ENCODE measurements around the gene PHF23.
A peak's percentile ranks its signal among the peaks of the same experiment; 100 is the strongest.

DNA sequence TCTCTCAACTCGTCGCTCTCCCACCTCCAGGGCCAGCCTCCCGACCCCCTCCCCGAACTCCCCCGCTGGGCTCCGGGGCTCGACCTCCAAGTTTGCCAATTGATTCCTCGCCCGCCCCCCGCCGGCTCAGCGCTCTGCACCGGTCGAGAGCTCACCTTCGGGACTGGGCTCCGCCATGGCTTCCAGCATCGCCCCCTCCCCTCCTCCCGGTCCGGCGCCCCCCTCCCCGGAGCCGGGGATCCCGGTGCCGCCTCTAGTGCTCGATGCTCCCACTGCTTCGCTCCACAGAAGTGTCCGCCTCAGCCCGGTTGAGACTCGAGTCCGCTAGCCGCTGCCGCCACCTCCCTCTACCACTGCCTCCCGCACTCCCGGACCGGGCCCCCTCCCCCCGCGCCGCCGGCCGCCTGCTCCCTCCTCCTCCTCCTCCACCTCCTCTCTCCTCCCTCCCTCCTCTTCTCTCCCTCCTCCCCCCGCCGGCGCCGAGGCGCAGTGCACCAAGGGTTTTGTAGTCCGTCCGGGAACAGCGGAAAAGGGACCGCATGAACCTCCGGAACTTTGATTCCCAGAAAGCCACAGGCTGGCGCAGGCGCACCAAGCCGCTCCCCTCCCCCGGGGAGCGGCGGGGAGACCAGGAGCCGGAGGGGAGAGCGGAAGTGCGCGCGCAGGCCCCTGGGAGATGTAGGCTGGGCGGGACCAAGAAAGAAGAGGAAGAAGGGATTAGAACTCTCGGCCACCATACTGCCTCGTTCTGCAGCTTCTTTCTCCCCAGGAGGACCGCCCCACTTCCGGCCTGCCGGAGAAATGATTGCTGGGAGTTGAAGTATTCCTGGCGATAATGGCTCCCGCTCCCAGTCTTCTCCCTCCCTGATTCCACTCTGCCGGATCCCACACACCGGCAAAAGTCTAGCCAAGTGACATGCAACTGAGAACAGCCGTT lies at the start of gene PHF23:
- TF ChIP-seq ZNF407 (IDR thresholded peaks at IDR 0.05; ENCODE audit: low read depth) (peak; percentile 95), POLR2A (conservative IDR thresholded peaks at IDR 0.05) (peak; percentile 73), SIN3A (IDR thresholded peaks at IDR 0.05; ENCODE audit: borderline replicate concordance in 2 of 2, control insufficient read depth in 1 of 2, low read depth in 2 of 2, low read length in 2 of 2) (no peak; a peak in 1 of 4 replicates), ARID2 (IDR thresholded peaks at IDR 0.05) (no peak), PHF21A (IDR thresholded peaks at IDR 0.05; ENCODE audit: borderline replicate concordance, low read depth) (no peak), GATA2 (CRISPR knock-in tag; IDR thresholded peaks at IDR 0.05) (no peak), CTCF (IDR thresholded peaks at IDR 0.05 in 2 of 3, conservative IDR thresholded peaks at IDR 0.05 in 1 of 3; ENCODE audit: insufficient read depth in 2 of 3, low read depth in 1 of 3, low read length in 3 of 3) (no peak), PHF20 (IDR thresholded peaks at IDR 0.05; ENCODE audit: partially characterized antibody) (no peak), FOXK2 (conservative IDR thresholded peaks at IDR 0.05 in 1 of 2, IDR thresholded peaks at IDR 0.05 in 1 of 2; ENCODE audit: low read depth in 2 of 2) (no peak), ZNF384 (IDR thresholded peaks at IDR 0.05; ENCODE audit: low read depth, low read length) (no peak), RUNX1 (IDR thresholded peaks at IDR 0.05; ENCODE audit: low read depth) (no peak)
- TF ChIP-seq, protein P1, sequence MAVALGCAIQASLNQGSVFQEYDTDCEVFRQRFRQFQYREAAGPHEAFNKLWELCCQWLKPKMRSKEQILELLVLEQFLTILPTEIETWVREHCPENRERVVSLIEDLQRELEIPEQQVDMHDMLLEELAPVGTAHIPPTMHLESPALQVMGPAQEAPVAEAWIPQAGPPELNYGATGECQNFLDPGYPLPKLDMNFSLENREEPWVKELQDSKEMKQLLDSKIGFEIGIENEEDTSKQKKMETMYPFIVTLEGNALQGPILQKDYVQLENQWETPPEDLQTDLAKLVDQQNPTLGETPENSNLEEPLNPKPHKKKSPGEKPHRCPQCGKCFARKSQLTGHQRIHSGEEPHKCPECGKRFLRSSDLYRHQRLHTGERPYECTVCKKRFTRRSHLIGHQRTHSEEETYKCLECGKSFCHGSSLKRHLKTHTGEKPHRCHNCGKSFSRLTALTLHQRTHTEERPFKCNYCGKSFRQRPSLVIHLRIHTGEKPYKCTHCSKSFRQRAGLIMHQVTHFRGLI (CRISPR knock-in tag; IDR thresholded peaks at IDR 0.05), result no peak
- TF ChIP-seq, protein P2, sequence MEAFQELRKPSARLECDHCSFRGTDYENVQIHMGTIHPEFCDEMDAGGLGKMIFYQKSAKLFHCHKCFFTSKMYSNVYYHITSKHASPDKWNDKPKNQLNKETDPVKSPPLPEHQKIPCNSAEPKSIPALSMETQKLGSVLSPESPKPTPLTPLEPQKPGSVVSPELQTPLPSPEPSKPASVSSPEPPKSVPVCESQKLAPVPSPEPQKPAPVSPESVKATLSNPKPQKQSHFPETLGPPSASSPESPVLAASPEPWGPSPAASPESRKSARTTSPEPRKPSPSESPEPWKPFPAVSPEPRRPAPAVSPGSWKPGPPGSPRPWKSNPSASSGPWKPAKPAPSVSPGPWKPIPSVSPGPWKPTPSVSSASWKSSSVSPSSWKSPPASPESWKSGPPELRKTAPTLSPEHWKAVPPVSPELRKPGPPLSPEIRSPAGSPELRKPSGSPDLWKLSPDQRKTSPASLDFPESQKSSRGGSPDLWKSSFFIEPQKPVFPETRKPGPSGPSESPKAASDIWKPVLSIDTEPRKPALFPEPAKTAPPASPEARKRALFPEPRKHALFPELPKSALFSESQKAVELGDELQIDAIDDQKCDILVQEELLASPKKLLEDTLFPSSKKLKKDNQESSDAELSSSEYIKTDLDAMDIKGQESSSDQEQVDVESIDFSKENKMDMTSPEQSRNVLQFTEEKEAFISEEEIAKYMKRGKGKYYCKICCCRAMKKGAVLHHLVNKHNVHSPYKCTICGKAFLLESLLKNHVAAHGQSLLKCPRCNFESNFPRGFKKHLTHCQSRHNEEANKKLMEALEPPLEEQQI (IDR thresholded peaks at IDR 0.05), result no peak

Data from K562 (cell line).